Activated CD8-positive, alpha-beta T cell treated with anti-CD3 and anti-CD28 coated beads for 36 hours (primary cell): ENCODE measurements around the gene APAF1. TPM values are rescaled to one million over a fixed set of nuclear protein-coding genes. Genes with fewer than 3 reads are reported as not detected.
"Not testable (repeated sequence)": the region's sequence is repeated elsewhere in the genome, so short reads cannot be mapped to it uniquely, and the experiment has no call there.

Experiments
- ATAC-seq: fragments of 200-7000 bp; cut with Tn5 transposase; one replicate; pipeline ENCODE4 v1.10.0; 2021; ENCODE audit warnings: mild to moderate bottlenecking, moderate library complexity
- CTCF ChIA-PET: fragments of 350-600 bp; sonication (Branson Sonifier 250); formaldehyde crosslinking; loops from one replicate; lab custom pipeline; 2021; ENCODE audit warnings: antibody characterized with exemption; lab: Charles Lee
- POLR2A ChIA-PET: fragments of 350-600 bp; sonication (Branson Sonifier 250); formaldehyde crosslinking; loops from one replicate; lab custom pipeline; 2021; ENCODE audit warnings: antibody characterized with exemption; lab: Charles Lee
- DNase-seq: peaks from one replicate; pipeline ENCODE4 v3.0.0-alpha.2; 2020
- H3K27ac Mint-ChIP-seq: one replicate; pipeline ENCODE4 v1.8.0; 2021; ENCODE audit warnings: mild to moderate bottlenecking, mixed read lengths
- H3K27me3 Mint-ChIP-seq: one replicate; pipeline ENCODE4 v1.8.0; 2021; ENCODE audit warnings: mixed read lengths
- H3K36me3 Mint-ChIP-seq: one replicate; pipeline ENCODE4 v1.8.0; 2021; ENCODE audit warnings: low read depth, mixed read lengths
- H3K4me1 Mint-ChIP-seq: one replicate; pipeline ENCODE4 v1.8.0; 2021; ENCODE audit warnings: low read depth, mixed read lengths
- H3K4me3 Mint-ChIP-seq: one replicate; pipeline ENCODE4 v1.8.0; 2021; ENCODE audit warnings: mild to moderate bottlenecking, moderate library complexity, mixed read lengths
- H3K9me3 Mint-ChIP-seq: one replicate; pipeline ENCODE4 v1.8.0; 2021; ENCODE audit warnings: mixed read lengths
- CTCF ChIP-seq: fragments of 200-600 bp; IDR thresholded peaks from one replicate; pipeline ENCODE4 v1.8.0; 2022; ENCODE audit warnings: antibody characterized with exemption, mild to moderate bottlenecking
- intact Hi-C: fragments of 100-400 bp; cut with micrococcal nuclease; formaldehyde crosslinking; loops from one replicate; pipeline ENCODE4 v1.10.0; 2022
- total RNA-seq, 2 experiments: library from RNA; stranded (reverse); gene quantifications; one replicate each; pipeline ENCODE4 v1.2.3, GENCODE V29; 2021

The APAF1 gene
- total RNA-seq, 2 experiments from 2014 or later = 14.3 to 17.9 TPM

DNA sequence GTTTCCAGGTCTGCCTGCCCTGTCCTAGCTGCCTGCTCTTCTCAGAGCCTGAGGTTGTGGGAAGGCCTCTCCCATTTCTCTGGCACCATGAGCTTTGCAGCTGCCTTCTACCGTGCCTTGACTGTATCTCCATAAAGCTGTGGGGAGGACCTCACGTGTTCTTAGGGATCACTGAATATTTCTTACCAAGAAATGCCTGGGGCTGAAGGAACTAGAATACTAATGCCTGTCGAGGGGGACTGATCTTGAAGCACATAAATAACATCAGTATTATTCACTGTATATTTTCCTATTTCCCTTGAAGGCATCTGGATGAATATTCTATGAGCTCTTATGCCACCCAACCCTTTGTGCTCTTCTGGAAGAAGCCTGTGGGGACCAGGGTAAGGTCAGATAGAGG lies 103.4 kb downstream of the APAF1 start:
- Mint-ChIP-seq H3K27me3 (peaks cover 24% of the 10 kb centered on the region), H3K4me3 (no peak overlapping the region), H3K27ac (no peak overlapping the region), H3K36me3 (no peaks in the 10 kb centered on the region), H3K4me1 (peaks cover 7% of the 10 kb centered on the region), H3K9me3 (no peaks in the 10 kb centered on the region)
- CTCF ChIA-PET = no interaction called here
- TF ChIP-seq CTCF = no peak
- POLR2A ChIA-PET = no interaction called here
- no peak for ATAC-seq
- DNase-seq = no peak
- intact Hi-C loops = no loop called here

DNA sequence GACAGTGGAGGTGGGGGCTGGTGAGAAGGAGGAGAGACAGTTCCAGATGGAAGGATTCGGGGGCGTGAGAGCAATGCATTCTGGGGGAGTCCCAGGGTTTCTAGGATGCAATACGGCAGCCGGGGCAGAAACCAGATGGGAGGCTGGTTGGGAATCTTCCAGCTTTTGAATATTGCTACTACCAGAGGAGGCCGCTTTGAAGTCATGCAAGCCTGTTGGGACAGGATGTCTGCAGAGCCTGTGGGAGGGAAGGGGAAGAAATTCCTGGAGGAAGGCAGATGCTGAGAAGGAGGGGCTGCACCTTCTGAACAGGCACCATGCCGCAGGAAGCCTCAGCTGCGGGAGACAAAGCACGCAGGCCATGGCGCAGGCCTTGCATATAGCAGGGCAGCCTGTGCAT lies 105.4 kb downstream of the APAF1 start:
- no peaks in the 10 kb centered on the region for H3K36me3 Mint-ChIP-seq
- DNase-seq (no peak), ATAC-seq (no peak)
- H3K27ac Mint-ChIP-seq = no peak overlapping the region
- TF ChIP-seq CTCF = no peak
- no peak overlapping the region for H3K4me3 Mint-ChIP-seq
- intact Hi-C loops = no loop called here
- peaks cover 10% of the 10 kb centered on the region for H3K4me1 Mint-ChIP-seq
- ChIA-PET POLR2A (no interaction called here), CTCF (interaction anchor here (1.1 kb wide), 2 partner anchors 9 to 12 kb away, joined by 3 read pairs; no protein-coding TSS in a partner anchor)
- no peaks in the 10 kb centered on the region for H3K9me3 Mint-ChIP-seq
- H3K27me3 Mint-ChIP-seq = peaks cover 24% of the 10 kb centered on the region

DNA sequence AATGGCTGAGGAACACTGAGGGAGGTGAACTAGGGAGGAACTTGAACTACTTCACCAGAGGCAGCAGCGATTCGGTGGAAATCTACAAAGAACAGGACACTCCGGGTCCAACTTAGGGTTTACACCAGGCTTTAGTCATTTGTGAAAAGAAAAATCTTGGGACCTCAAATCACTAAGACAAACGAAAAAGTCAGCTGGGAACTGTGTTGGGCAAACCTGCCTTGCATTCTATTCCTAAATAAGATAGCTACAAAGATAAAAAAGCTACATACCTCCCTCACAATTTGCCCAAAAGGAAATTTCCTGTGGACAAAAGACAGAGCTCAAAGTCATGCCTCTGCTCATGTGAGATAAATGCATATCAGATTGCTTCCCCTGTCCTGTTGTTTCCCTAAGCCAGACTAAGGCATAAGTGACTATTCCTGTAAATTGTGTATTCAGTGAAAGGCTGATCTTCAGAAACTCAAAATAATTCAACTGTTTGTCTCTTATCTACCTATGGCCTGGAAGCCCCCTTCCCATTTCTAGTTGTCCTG lies 106.6 kb downstream of the APAF1 start:
- ChIA-PET CTCF (interaction anchor here (1.0 to 1.1 kb wide), 3 partner anchors 10 to 185 kb away, joined by 3 to 5 read pairs (median 3); no protein-coding TSS in a partner anchor), POLR2A (interaction anchor here (0.6 kb wide), 1 partner anchor 199 kb away, joined by 4 read pairs; no protein-coding TSS in a partner anchor)
- ATAC-seq (no peak), DNase-seq (no peak)
- no peak for TF ChIP-seq CTCF
- intact Hi-C loops = no loop called here
- Mint-ChIP-seq H3K9me3 (no peaks in the 10 kb centered on the region), H3K36me3 (no peaks in the 10 kb centered on the region), H3K4me3 (no peak overlapping the region), H3K27ac (no peak overlapping the region), H3K4me1 (peaks cover 3% of the 10 kb centered on the region), H3K27me3 (peaks cover 15% of the 10 kb centered on the region)

DNA sequence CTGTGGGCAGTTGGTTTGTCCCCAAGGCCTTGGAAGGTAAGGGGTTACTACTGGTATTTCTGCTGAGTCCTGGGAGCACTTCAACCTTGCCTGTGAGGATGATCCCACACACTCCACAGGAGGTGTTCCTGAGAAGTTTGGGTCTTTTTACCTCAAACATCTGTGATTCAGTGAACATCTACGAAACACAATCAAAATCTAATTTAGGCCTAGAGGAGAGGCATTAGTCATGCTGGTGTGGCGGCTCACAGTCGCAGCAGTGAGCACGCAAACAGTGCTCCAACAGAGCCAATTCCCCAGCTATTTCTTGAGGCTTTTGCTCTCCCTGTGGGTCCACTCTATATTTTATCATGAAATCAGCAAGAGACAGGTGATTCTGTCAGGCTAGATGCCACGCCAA lies 107.6 kb downstream of the APAF1 start:
- H3K27ac Mint-ChIP-seq = no peak overlapping the region
- peaks cover 6% of the 10 kb centered on the region for H3K27me3 Mint-ChIP-seq
- ATAC-seq (no peak), DNase-seq (no peak)
- CTCF ChIA-PET = interaction anchor here (0.6 kb wide), 1 partner anchor 12 kb away, joined by 3 read pairs; no protein-coding TSS in a partner anchor
- peaks cover 3% of the 10 kb centered on the region for H3K4me1 Mint-ChIP-seq
- POLR2A ChIA-PET = interaction anchor here (0.6 kb wide), 1 partner anchor 250 kb away, joined by 3 read pairs; no protein-coding TSS in a partner anchor
- intact Hi-C loops = no loop called here
- H3K9me3 Mint-ChIP-seq = no peaks in the 10 kb centered on the region
- no peaks in the 10 kb centered on the region for H3K36me3 Mint-ChIP-seq
- TF ChIP-seq CTCF = no peak
- H3K4me3 Mint-ChIP-seq = no peak overlapping the region

GRCh38 chr12:98754095-98754494 lies 109.0 kb downstream of the APAF1 start:
- peaks cover 3% of the 10 kb centered on the region for H3K27me3 Mint-ChIP-seq
- H3K27ac Mint-ChIP-seq = peak overlapping the region; percentile 49
- intact Hi-C loops = no loop called here
- CTCF ChIA-PET = interaction anchor here (1.0 to 1.3 kb wide), 2 partner anchors 12 to 19 kb away, joined by 4 to 5 read pairs; no protein-coding TSS in a partner anchor
- H3K36me3 Mint-ChIP-seq = no peaks in the 10 kb centered on the region
- no peaks in the 10 kb centered on the region for H3K9me3 Mint-ChIP-seq
- no peak overlapping the region for H3K4me3 Mint-ChIP-seq
- H3K4me1 Mint-ChIP-seq = peaks cover 3% of the 10 kb centered on the region
- peak; percentile 57 for DNase-seq
- TF ChIP-seq CTCF = no peak
- peak; percentile 93 for ATAC-seq
- POLR2A ChIA-PET = interaction anchor here (0.7 kb wide), 1 partner anchor 341 kb away, joined by 3 read pairs; no protein-coding TSS in a partner anchor

GRCh38 chr12:98755855-98756254 lies 110.8 kb downstream of the APAF1 start:
- ATAC-seq, intact Hi-C loops, H3K9me3 Mint-ChIP-seq, H3K27me3 Mint-ChIP-seq, CTCF ChIA-PET, H3K27ac Mint-ChIP-seq, DNase-seq, H3K4me3 Mint-ChIP-seq, POLR2A ChIA-PET, H3K4me1 Mint-ChIP-seq, H3K36me3 Mint-ChIP-seq: not testable (repeated sequence)
